Kidney epithelial cell (primary cell): ENCODE data around the gene TEX30. TPM values are rescaled to one million over a fixed set of nuclear protein-coding genes. Genes with fewer than 3 reads are reported as not detected.

Source experiments
- DNase-seq: peaks from one replicate; pipeline ENCODE4 v3.0.0-alpha.2; 2010; ENCODE audit warnings: low read depth
- H3K27me3 ChIP-seq: 2 replicates; pipeline ENCODE4 v1.6.0; 2011; ENCODE audit warnings: low read length; ENCODE audit not compliant: control insufficient read depth, insufficient read depth
- H3K36me3 ChIP-seq: 2 replicates; pipeline ENCODE4 v1.5.1; 2011; ENCODE audit warnings: low read length; ENCODE audit not compliant: control insufficient read depth, insufficient read depth
- H3K4me3 ChIP-seq: 2 replicates; pipeline ENCODE4 v1.5.1; 2011; ENCODE audit warnings: low read depth, mild to moderate bottlenecking, control low read depth, low read length
- total RNA-seq: library from RNA; depleted of rRNA; stranded (reverse); fragments of >200 nt; gene quantifications from 2 replicates; pipeline ENCODE4 v1.2.3, GENCODE V29; 2015
- TF ChIP-seq, protein P1 (sequence below): IDR thresholded peaks from 2 replicates; pipeline ENCODE4 v1.5.1; 2011; ENCODE audit warnings: mild to moderate bottlenecking, moderate library complexity, low read length, control low read depth, inconsistent platforms; ENCODE audit not compliant: insufficient read depth, poor library complexity, severe bottlenecking

TEX30 gene
- total RNA-seq, 1 donor from 2014 or later: 18.6 TPM

DNA sequence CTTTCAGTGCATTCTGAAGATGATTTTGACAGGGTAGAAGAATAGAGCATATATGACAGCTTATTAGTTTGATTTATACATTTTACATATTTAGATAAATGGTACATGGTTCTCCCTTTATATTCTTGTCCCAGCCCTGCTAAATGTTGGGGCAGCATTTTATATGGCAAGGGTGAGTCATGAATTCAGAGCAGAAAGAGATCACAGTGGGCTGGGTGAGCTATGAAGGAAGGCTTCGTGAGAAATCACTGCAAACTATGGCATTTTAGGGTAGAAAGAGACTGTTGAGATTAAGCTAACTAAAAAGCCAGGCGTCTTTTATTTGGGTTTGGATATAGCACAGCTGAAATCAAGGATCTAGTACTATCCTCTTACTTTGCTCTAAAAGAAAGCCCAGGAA is 54.8 kb downstream of the TEX30 start:
- Histone ChIP-seq H3K27me3 (no peaks in the 10 kb centered on the region), H3K4me3 (no peak overlapping the region), H3K36me3 (no peaks in the 10 kb centered on the region)
- no peak for DNase-seq
- TF ChIP-seq, protein P1, sequence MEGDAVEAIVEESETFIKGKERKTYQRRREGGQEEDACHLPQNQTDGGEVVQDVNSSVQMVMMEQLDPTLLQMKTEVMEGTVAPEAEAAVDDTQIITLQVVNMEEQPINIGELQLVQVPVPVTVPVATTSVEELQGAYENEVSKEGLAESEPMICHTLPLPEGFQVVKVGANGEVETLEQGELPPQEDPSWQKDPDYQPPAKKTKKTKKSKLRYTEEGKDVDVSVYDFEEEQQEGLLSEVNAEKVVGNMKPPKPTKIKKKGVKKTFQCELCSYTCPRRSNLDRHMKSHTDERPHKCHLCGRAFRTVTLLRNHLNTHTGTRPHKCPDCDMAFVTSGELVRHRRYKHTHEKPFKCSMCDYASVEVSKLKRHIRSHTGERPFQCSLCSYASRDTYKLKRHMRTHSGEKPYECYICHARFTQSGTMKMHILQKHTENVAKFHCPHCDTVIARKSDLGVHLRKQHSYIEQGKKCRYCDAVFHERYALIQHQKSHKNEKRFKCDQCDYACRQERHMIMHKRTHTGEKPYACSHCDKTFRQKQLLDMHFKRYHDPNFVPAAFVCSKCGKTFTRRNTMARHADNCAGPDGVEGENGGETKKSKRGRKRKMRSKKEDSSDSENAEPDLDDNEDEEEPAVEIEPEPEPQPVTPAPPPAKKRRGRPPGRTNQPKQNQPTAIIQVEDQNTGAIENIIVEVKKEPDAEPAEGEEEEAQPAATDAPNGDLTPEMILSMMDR: no peak

Other genes starting within 250 kb of the TEX30 start
- 46.8 and 51.4 TPM in 2 replicates for gene TPP2, start 176.8 kb downstream of the TEX30 start, total RNA-seq
- gene METTL21C, start 78.7 kb downstream of the TEX30 start, total RNA-seq: not detected in 2 replicates
- 13.9 and 15.7 TPM in 2 replicates for gene POGLUT2, start 25.2 kb upstream of the TEX30 start, total RNA-seq
- gene BIVM, start 25.3 kb upstream of the TEX30 start, total RNA-seq: 16.6 and 31.0 TPM in 2 replicates
- 30.1 and 39.4 TPM in 2 replicates for gene ERCC5, start 72.2 kb upstream of the TEX30 start, total RNA-seq